GM21619 (cell line): ENCODE measurements around the gene RIN3.
"Not testable (repeated sequence)": the region's sequence is repeated elsewhere in the genome, so short reads cannot be mapped to it uniquely, and the experiment has no call there.

Experiments
- ATAC-seq: cut with Tn5 transposase; IDR thresholded peaks from one replicate; pipeline ENCODE4 v1.9.1; 2021; ENCODE audit not compliant: unreplicated experiment

The RIN3 gene

GRCh38 chr14:92619671-92620456 lies 106.3 kb downstream of the RIN3 start:
- ATAC-seq, result no peak

- ATAC-seq, result no peak
These were observed 108.7 kb downstream of the RIN3 start for GRCh38 chr14:92622311-92622710.

GRCh38 chr14:92624764-92625163 lies 111.2 kb downstream of the RIN3 start:
- no peak for ATAC-seq

GRCh38 chr14:92625213-92625612 lies 111.6 kb downstream of the RIN3 start:
- ATAC-seq, result no peak

GRCh38 chr14:92626041-92626440 lies 112.5 kb downstream of the RIN3 start:
- ATAC-seq, result no peak

- no peak for ATAC-seq
These were observed 114.2 kb downstream of the RIN3 start for GRCh38 chr14:92627707-92628215.

- no peak for ATAC-seq
These were observed 115.1 kb downstream of the RIN3 start for GRCh38 chr14:92628636-92629035.

- no peak for ATAC-seq
These were observed 116.8 kb downstream of the RIN3 start for GRCh38 chr14:92630367-92630766.

- no peak for ATAC-seq
These were observed 117.5 kb downstream of the RIN3 start for GRCh38 chr14:92631098-92631497.

- ATAC-seq, result no peak
These were observed 119.1 kb downstream of the RIN3 start for GRCh38 chr14:92632546-92633273.

- no peak for ATAC-seq
These were observed 119.7 kb downstream of the RIN3 start for GRCh38 chr14:92633274-92633616.

GRCh38 chr14:92633724-92634123 lies 120.1 kb downstream of the RIN3 start:
- ATAC-seq, result no peak

GRCh38 chr14:92635031-92635430 lies 121.5 kb downstream of the RIN3 start:
- no peak for ATAC-seq

- no peak for ATAC-seq
These were observed 122.3 kb downstream of the RIN3 start for GRCh38 chr14:92635896-92636295.

GRCh38 chr14:92637228-92637627 lies 123.6 kb downstream of the RIN3 start:
- no peak for ATAC-seq

GRCh38 chr14:92637864-92638263 lies 124.3 kb downstream of the RIN3 start:
- no peak for ATAC-seq

- ATAC-seq, result no peak
These were observed 124.7 kb downstream of the RIN3 start for GRCh38 chr14:92638266-92638665.

- no peak for ATAC-seq
These were observed 125.3 kb downstream of the RIN3 start for GRCh38 chr14:92638904-92639303.

- not testable (repeated sequence) for ATAC-seq
These were observed 126.0 kb downstream of the RIN3 start for GRCh38 chr14:92639472-92640117.

GRCh38 chr14:92641306-92641705 lies 127.7 kb downstream of the RIN3 start:
- ATAC-seq, result no peak

- no peak for ATAC-seq
These were observed 130.8 kb downstream of the RIN3 start for GRCh38 chr14:92644171-92644969.
